Effector memory CD4-positive, alpha-beta T cell (primary cell): ENCODE results near the gene PDYN.
"Not testable (repeated sequence)": the region's sequence is repeated elsewhere in the genome, so short reads cannot be mapped to it uniquely, and the experiment has no call there.

Experiments
- DNase-seq, 3 donors: peaks; one replicate each; pipeline ENCODE4 v3.0.0-alpha.2; 2020
- H3K27ac ChIP-seq: 2 replicates; pipeline ENCODE4 v1.7.0; 2013; ENCODE audit warnings: mild to moderate bottlenecking, low read length, moderate library complexity; ENCODE audit not compliant: insufficient read depth, poor library complexity, severe bottlenecking
- H3K27me3 ChIP-seq: replicated peaks from 2 replicates; pipeline ENCODE4 v1.7.0; 2013; ENCODE audit warnings: mild to moderate bottlenecking, low read length; ENCODE audit not compliant: insufficient read depth, control insufficient read depth, poor library complexity, severe bottlenecking
- H3K36me3 ChIP-seq: 2 replicates; pipeline ENCODE4 v1.7.0; 2013; ENCODE audit warnings: mild to moderate bottlenecking, low read length, moderate library complexity; ENCODE audit not compliant: control insufficient read depth, insufficient read depth
- H3K4me1 ChIP-seq: 2 replicates; pipeline ENCODE4 v1.7.0; 2013; ENCODE audit warnings: low read length, mild to moderate bottlenecking; ENCODE audit not compliant: control insufficient read depth, insufficient read depth, poor library complexity, severe bottlenecking
- H3K4me3 ChIP-seq: 2 replicates; pipeline ENCODE4 v1.7.0; 2013; ENCODE audit warnings: low read length, low read depth, mild to moderate bottlenecking; ENCODE audit not compliant: insufficient read depth, poor library complexity, severe bottlenecking
- H3K9me3 ChIP-seq: 2 replicates; pipeline ENCODE4 v1.7.0; 2013; ENCODE audit warnings: mild to moderate bottlenecking, low read length, moderate library complexity; ENCODE audit not compliant: control insufficient read depth
- total RNA-seq, 3 donors: gene quantifications; one replicate each; lab custom pipeline; 2026; lab: John Stamatoyannopoulos, UW

The PDYN gene
- total RNA-seq, result 0 reads per million in 3 donors

GRCh38 chr20:1993986-1994385, at the start of gene PDYN:
Gene PDYN (minus strand): TSS chr20:1994058. CDS start chr20:1983084, 10,974 bp downstream.
- Histone ChIP-seq H3K9me3 (no peaks in the 10 kb centered on the region), H3K36me3 (no peaks in the 10 kb centered on the region), H3K27ac (no peak within 1 kb of the TSS), H3K27me3 (no peaks in the 10 kb centered on the region), H3K4me1 (no peaks in the 10 kb centered on the region), H3K4me3 (no peak within 1 kb of the TSS)
- DNase-seq, result no peak

- peaks cover 2% of the 10 kb centered on the region for H3K27me3 ChIP-seq
- H3K36me3 ChIP-seq, result no peaks in the 10 kb centered on the region
- no peak overlapping the region for H3K4me3 ChIP-seq
- H3K27ac ChIP-seq, result no peak overlapping the region
- DNase-seq, result no peak
- no peaks in the 10 kb centered on the region for H3K4me1 ChIP-seq
- H3K9me3 ChIP-seq, result no peaks in the 10 kb centered on the region
These were observed 48.5 kb upstream of the PDYN start for GRCh38 chr20:2042400-2042799.

DNA sequence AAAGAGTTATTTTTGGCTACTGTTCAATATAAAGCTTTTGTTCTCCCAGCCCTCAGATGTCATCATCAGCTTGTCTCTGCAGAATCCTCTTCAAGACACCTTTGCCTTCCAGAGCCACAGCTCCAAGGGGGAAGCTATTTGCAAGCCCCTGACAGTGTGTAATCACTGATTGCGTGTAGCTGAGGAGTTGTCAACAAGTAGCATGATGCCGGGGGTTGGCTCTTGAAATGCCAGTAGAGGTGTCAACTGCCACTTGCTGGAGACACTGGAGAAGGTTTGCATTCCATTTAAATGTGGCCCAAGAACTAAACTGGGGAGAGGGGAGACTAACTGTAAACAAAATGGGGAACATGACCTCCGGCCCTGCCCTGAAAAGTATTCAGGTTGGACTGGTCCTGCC, 44.3 kb upstream of the PDYN start:
- DNase-seq, result no peak
- Histone ChIP-seq H3K27ac (no peak overlapping the region), H3K4me1 (no peaks in the 10 kb centered on the region), H3K36me3 (no peaks in the 10 kb centered on the region), H3K9me3 (no peaks in the 10 kb centered on the region), H3K27me3 (no peaks in the 10 kb centered on the region), H3K4me3 (no peak overlapping the region)

DNA sequence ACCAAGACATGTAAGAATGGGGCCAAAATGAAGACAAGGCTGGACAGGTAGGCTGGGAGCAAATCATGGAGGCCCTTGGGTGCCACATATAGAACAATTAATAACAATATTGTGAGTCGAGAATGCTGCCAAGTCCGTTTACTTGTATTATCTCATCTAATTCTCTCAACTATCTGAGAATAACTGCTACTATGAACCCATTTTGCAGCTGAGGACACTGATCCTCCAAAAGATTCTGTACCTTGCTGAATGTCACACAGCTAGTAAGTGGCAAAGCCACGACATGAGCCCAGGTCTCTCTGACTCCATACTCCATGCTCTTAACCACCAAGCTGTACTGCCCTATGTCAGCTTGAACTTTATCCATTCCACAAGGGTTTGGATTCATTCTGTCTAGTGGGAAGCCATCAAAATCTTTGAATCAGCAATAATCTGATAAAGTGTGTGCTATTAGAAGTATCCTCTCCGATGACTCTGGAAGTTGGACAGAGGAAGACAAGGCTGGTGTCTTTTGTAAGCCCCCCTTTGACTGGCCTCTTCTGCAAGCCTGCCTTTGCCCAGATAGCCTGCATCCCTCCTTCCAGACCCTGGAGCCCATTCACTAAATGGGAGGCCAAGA, 43.5 kb upstream of the PDYN start:
- Histone ChIP-seq H3K36me3 (no peaks in the 10 kb centered on the region), H3K27me3 (no peaks in the 10 kb centered on the region), H3K9me3 (no peaks in the 10 kb centered on the region), H3K27ac (no peak overlapping the region), H3K4me3 (no peak overlapping the region), H3K4me1 (no peaks in the 10 kb centered on the region)
- no peak for DNase-seq

- not testable (repeated sequence) for H3K36me3 ChIP-seq, H3K27ac ChIP-seq, DNase-seq, H3K27me3 ChIP-seq, H3K9me3 ChIP-seq, H3K4me3 ChIP-seq, H3K4me1 ChIP-seq
These were observed 42.5 kb upstream of the PDYN start for GRCh38 chr20:2036357-2036756.

DNA sequence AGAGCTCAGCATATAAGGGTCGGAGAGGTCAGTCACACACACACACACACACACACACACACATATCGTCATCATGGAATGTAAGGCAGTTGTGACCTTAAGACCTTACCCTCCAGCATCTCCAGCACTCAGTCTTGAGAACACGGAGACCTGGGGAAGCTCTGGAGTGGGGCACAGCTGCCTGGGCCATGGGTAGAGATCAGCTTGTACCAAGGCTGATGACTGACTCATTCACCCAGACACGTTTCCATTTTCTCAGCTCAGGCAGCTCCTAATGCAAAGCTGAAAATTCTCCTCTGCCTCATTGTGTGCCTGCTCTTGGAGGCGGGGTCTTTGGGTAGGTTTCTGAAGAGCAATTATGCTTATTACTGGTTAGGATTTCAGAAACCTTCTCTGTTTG, 38.3 kb upstream of the PDYN start:
- no peaks in the 10 kb centered on the region for H3K36me3 ChIP-seq
- no peak overlapping the region for H3K27ac ChIP-seq
- no peak overlapping the region for H3K4me3 ChIP-seq
- H3K4me1 ChIP-seq, result no peaks in the 10 kb centered on the region
- no peaks in the 10 kb centered on the region for H3K27me3 ChIP-seq
- DNase-seq, result no peak
- H3K9me3 ChIP-seq, result no peaks in the 10 kb centered on the region

DNA sequence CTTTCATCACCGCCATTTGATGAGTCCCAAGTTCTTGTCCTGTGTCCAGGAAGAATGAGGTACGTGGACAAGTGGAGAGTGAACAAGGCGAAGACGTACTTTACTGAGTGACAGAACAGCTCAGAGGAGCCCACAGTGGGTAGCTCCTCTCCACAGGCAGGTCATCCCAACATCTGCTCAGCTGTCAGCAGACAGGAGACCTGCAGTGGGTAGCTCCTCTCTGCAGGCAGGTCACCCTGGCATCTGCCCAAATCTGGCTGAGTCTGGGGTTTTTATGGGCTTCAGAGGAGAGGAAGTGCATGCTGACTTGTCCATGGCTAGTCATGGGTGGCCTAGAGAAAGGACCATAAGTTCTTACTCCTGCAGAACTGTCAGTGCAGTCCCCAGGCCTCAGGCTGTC, 32.7 kb upstream of the PDYN start:
- no peaks in the 10 kb centered on the region for H3K36me3 ChIP-seq
- no peaks in the 10 kb centered on the region for H3K9me3 ChIP-seq
- H3K27ac ChIP-seq, result no peak overlapping the region
- no peak overlapping the region for H3K4me3 ChIP-seq
- H3K4me1 ChIP-seq, result no peaks in the 10 kb centered on the region
- no peaks in the 10 kb centered on the region for H3K27me3 ChIP-seq
- DNase-seq, result no peak

- H3K4me1 ChIP-seq, result no peaks in the 10 kb centered on the region
- no peaks in the 10 kb centered on the region for H3K27me3 ChIP-seq
- H3K4me3 ChIP-seq, result no peak overlapping the region
- H3K27ac ChIP-seq, result no peak overlapping the region
- H3K36me3 ChIP-seq, result no peaks in the 10 kb centered on the region
- no peaks in the 10 kb centered on the region for H3K9me3 ChIP-seq
- DNase-seq, result no peak
These were observed 32.1 kb upstream of the PDYN start for GRCh38 chr20:2026004-2026403.

GRCh38 chr20:2023151-2023550, 29.3 kb upstream of the PDYN start:
- Histone ChIP-seq H3K4me3 (no peak overlapping the region), H3K9me3 (no peaks in the 10 kb centered on the region), H3K4me1 (no peaks in the 10 kb centered on the region), H3K27me3 (no peaks in the 10 kb centered on the region), H3K36me3 (no peaks in the 10 kb centered on the region), H3K27ac (no peak overlapping the region)
- no peak for DNase-seq

DNA sequence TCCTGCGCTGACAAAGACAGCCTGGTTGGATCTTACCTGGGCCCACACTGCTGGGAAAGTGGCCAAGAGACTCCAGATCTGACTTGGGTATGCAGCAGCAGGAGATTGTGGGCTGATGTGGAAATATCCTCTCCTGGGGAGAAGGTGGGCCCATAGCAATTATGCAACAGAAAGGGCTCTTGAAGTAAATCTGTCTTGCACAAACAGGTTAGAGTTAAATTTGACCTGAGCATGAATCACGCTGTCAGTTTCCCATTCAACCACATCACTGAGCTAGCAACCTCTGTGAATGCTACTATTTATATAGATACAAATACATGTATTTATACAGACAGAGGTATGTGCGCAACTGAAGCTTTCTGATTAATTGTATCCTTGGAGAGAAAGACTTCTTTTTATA, 28.3 kb upstream of the PDYN start:
- no peak overlapping the region for H3K27ac ChIP-seq
- H3K4me3 ChIP-seq, result no peak overlapping the region
- DNase-seq, result no peak

More for the DNA sequence above, 28.3 kb upstream of the PDYN start:
- no peaks in the 10 kb centered on the region for H3K27me3 ChIP-seq
- no peaks in the 10 kb centered on the region for H3K36me3 ChIP-seq
- no peaks in the 10 kb centered on the region for H3K4me1 ChIP-seq
- no peaks in the 10 kb centered on the region for H3K9me3 ChIP-seq
